NCI-H2081 (cell line): ENCODE measurements around the gene CEP350.

Experiments used
- DNase-seq, 2 experiments: peaks; one replicate each; lab custom pipeline; 2025; lab: John Stamatoyannopoulos, UW

Gene CEP350

GRCh38 chr1:180157576-180158057 is 203.0 kb downstream of the CEP350 start:
- DNase-seq = peak; percentile 90 to 98

DNA sequence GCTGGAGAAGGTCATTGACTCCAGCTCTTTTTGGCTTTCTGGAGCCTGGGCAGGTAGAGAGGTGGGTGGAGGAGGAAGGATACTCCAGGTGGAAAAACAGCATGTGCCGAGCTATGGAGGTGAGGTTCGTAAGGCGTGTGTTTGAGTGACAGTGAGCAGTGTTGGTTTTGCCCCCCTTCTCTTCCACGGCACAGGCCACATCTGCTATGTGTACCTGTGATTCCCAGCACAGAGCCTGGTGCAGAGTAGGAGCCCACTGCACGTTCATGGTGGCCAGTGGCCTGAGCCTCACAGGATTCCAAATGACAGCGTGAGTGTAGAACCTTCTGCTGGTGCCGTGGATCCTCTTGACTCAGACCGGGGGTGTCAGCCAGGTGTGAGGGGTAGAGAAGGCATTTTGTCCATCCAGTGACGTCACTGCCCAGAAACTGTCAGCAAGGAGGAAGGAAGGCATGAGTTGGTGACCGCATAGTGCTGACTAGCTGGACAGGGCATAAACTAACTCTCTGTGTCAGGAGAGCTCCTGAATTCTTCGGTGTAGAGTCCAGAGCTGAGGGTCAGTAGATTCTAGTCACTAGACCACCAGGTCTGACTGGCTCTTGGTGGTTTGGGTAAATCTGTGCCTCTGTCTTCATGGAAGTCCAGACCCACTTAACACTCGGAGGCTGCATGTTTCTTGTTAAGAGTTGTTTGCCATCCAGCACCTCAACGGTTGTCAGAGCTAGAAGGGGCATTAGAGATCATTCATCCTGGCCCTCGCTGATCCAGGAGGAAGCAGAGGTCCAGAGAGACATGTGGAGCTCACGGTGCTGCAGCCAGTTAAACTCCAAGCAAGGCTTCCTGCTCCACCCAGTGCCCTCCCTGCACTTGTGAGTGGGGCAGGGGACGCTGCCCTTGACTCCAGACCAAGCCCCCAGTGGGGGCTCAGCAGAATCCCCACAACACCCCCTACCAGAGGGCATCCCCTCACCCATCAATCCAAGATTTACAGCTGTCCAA is 203.8 kb downstream of the CEP350 start:
- no peak for DNase-seq

DNA sequence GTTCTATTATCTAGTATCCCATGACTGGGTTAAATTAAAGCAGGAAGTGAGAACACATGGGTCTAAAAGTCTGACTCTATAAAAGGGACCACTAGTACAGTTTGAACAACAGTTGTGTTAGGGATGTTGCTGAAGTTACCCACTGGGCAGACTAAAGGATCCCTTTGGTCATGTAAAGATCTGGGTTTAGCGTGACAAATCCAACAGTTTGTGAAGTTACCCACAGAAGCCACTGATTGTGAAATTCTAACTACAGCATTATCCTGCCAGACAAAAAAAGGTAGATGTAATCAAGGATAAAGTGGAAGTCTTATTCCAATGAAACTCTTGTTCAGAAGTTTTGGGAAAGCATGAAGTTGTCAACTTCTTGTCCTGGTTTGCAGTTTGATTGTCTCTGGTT is 205.7 kb downstream of the CEP350 start:
- no peak for DNase-seq

DNA sequence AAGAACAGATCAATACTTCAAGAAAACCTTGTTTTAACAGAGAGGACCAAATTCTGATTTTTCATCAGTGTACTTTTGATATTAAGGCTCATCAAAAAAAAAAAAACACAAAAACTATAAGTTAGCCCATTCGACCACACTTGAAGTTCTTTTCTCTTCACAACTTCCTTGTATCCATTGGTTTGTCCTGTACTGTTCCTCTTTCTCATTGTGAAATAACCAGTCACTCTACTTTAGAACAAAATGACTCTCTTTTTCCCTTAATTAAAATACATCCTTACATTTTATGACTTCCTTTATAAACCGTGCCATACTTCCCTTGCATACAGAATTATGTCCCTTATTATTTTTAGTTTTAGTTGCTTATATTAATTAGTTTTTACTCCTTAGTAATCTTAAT is 208.4 kb downstream of the CEP350 start:
- no peak for DNase-seq
